GM19239 (cell line): ENCODE results near the gene OTOP1.
A peak's percentile ranks its signal among the peaks of the same experiment; 100 is the strongest.
"Not testable (repeated sequence)": the region's sequence is repeated elsewhere in the genome, so short reads cannot be mapped to it uniquely, and the experiment has no call there.

ENCODE experiments used
- DNase-seq: peaks from one replicate; pipeline ENCODE4 v3.0.0; 2011; ENCODE audit warnings: low spot score; ENCODE audit not compliant: insufficient read length
- FAIRE-seq: peaks from 2 replicates; lab custom pipeline; 2011; peaks lifted over from hg19 to GRCh38; lab: Jason Lieb, UNC

Gene OTOP1, protein sequence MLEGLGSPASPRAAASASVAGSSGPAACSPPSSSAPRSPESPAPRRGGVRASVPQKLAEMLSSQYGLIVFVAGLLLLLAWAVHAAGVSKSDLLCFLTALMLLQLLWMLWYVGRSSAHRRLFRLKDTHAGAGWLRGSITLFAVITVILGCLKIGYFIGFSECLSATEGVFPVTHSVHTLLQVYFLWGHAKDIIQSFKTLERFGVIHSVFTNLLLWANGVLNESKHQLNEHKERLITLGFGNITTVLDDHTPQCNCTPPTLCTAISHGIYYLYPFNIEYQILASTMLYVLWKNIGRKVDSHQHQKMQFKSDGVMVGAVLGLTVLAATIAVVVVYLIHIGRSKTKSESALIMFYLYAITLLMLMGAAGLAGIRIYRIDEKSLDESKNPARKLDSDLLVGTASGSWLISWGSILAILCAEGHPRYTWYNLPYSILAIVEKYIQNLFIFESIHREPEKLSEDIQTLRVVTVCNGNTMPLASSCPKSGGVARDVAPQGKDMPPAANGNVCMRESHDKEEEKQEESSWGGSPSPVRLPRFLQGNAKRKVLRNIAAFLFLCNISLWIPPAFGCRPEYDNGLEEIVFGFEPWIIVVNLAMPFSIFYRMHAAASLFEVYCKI

GRCh38 chr4:4226606-4227438, at the start of gene OTOP1:
Gene OTOP1, minus strand, starts transcription at chr4:4226929. Its CDS starts 65 bp downstream, at chr4:4226864.
- no peak for FAIRE-seq

GRCh38 chr4:4274226-4274625, 47.5 kb upstream of the OTOP1 start:
- no peak for DNase-seq
- no peak for FAIRE-seq

More at GRCh38 chr4:4226606-4227438, at the start of gene OTOP1:
- DNase-seq: no peak

DNA sequence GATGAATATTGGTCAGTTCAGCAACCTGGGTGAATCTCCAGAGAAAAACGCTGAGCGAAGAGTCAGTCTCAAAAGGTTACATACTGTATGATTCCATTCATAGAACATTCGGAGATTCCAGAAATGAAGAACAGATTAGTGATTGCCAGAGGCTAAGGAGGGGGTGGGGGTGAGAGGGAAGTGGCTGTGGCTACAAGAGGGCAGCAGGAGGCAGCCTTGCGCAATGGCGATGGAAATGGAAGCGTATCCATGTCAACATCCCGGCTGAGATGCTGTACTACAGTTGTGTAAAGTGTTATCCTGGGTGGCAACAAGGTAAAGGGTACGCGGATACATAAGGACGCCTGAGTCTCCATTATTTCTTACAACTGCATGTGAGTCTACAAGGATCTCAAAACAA, 45.2 kb upstream of the OTOP1 start:
- DNase-seq (no peak), FAIRE-seq (no peak)

- no peak for FAIRE-seq
- DNase-seq: no peak
Measured at GRCh38 chr4:4270529-4270928, 43.8 kb upstream of the OTOP1 start.

- FAIRE-seq: no peak
- DNase-seq: no peak
Measured at GRCh38 chr4:4269856-4270255, 43.1 kb upstream of the OTOP1 start.

DNA sequence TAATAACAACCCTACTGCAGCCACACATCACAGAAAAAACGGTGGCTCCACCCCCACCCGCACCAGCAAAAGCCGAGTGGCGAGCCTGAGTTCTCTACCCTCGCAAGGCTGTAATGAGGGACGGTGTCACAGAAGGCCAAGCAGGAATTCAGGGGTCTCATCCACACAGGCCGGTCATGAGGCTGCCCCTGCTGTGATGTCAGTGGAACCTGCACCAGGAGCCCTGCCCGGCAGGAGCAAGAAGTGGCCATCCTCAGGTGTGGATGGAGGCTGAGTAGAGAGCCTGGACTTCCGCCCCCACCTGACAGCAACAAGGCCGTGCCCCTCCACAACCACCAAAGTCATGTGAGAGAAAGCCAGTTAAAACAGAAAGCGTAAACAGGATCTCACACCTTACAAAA, 42.6 kb upstream of the OTOP1 start:
- DNase-seq (no peak), FAIRE-seq (no peak)

DNA sequence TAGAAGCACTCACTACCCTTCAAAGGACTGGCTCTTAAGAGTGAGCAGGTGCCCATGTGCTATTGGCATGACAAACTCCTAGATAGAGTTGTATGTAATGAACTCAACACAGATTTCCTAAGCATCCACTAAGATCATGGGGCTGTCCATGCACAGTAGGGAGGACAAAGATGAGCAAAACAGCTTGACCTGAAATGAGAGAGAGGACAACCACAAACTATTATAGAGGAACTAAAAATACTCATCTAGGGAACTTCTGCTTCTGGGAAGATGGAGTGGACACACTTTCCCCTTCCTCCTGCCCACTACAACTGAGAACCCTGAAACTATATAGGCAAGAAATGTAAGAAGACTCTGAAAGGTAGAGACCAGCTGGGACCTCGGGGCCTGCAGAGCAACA, 42.0 kb upstream of the OTOP1 start:
- FAIRE-seq: no peak
- DNase-seq: no peak

GRCh38 chr4:4267981-4268380, 41.3 kb upstream of the OTOP1 start:
- FAIRE-seq (no peak), DNase-seq (no peak)

- FAIRE-seq (no peak), DNase-seq (no peak)
Measured at GRCh38 chr4:4260185-4260751, 33.5 kb upstream of the OTOP1 start.

- FAIRE-seq (no peak), DNase-seq (no peak)
Measured at GRCh38 chr4:4259484-4260100, 32.9 kb upstream of the OTOP1 start.

DNA sequence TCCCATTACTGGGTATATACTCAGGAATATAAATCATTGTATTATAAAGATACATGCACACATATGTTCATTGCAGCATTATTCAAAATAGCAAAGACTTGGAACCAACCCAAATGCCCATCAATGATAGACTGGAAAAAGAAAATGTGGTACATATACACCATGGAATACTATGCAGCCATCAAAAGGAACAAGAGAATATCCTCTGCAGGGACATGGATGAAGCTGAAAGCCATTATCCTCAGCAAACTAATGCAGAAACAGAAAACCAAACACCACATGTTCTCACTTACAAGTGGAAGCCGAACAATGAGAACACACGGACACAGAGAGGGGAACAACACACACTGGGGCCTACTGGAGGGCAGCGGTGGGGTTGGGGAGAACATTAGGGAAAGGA, 31.0 kb upstream of the OTOP1 start:
- DNase-seq, FAIRE-seq: not testable (repeated sequence)

- FAIRE-seq (no peak), DNase-seq (no peak)
Measured at GRCh38 chr4:4256799-4257198, 30.1 kb upstream of the OTOP1 start.

GRCh38 chr4:4254666-4255065, 27.9 kb upstream of the OTOP1 start:
- FAIRE-seq (no peak), DNase-seq (no peak)

DNA sequence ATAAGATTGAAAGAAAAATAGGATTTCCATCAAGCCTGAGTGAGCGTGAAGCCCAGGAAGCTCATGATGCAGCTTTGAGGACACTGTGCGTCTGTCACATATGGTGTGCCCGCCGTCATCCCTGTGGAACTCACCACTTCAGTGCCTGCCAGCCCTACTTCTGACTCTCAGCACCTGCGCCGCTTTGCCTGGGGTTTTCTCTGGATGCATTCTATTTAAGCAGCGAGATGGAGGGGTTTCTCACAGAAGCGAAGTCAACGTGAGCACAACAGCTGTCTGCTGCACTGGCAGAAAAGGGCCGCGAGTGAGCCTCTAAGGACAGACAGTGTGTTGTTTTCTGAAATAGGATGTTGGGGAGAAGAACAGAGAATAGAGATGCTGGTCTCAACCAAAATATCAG, 27.5 kb upstream of the OTOP1 start:
- DNase-seq (no peak), FAIRE-seq (no peak)

GRCh38 chr4:4249866-4250265, 23.1 kb upstream of the OTOP1 start:
- FAIRE-seq (no peak), DNase-seq (no peak)

DNA sequence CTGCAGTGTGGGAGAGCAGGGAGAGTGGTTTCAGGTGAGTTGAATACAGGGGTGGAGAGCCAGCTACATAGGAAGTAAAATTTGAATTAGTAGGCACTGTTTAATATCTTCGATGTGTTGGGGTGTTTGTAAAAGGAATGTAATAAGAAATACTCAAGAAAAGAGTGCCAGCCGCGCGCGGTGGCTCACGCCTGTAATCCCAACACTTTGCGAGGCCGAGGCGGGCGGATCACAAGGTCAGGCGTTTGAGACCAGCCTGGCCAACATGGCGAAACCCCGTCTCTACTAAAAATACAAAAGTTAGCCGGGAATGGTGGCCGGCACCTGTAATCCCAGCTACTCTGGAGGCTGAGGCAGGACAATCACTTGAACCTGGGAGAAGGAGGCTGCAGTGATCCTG, 22.6 kb upstream of the OTOP1 start:
- not testable (repeated sequence) for FAIRE-seq, DNase-seq

DNA sequence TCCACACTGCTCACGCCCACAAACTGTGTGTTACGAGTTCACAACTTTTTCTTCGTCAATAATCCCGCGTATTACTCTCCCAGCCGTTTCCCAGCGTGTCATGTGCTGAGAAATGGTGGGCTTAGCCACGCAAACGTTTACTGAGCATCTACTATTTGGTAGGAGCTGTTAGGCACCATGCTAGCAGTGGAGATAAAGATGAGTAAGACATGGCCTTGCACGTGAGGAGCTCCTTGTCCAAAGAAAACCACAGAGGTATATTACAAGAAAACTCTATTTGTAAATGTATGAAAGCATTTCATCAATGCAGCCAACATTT, 22.1 kb upstream of the OTOP1 start:
- FAIRE-seq: peak; percentile 62

GRCh38 chr4:4248029-4248884, 21.5 kb upstream of the OTOP1 start, which contains the start of gene TMEM128:
Gene TMEM128, minus strand, starts transcription at chr4:4248223. Its CDS starts 21 bp downstream, at chr4:4248202.
- DNase-seq (peak; percentile 95), FAIRE-seq (peak; percentile 94)

More for the DNA sequence above, 22.1 kb upstream of the OTOP1 start:
- DNase-seq: no peak

DNA sequence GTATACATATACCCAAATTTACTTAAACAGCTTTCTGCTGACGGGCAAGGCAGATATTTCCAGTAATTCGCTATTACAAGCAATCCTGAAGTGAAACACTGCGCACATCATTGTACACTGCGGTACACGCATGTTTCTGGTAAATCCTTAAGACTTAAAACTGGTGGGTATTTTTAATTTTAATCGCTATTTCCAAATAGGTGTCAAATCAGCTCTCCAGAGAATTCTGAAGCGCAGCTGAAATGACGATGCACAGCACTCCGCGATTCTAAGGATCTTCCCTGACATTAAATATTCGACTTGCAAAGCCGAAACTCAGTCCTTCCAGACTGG, 20.9 kb upstream of the OTOP1 start:
- FAIRE-seq (no peak), DNase-seq (no peak)
